Measurements from ENCODE around the gene PKN3. TPM values are rescaled to one million over a fixed set of nuclear protein-coding genes. Genes with fewer than 3 reads are reported as not detected.

The PKN3 gene
- total and polyA plus RNA-seq, 9 of the 15 experiments (the other 6 are each of a cell fraction or from before 2014, with no cell fraction given) = 0.82 to 49.2 (median 19.7) TPM

DNA sequence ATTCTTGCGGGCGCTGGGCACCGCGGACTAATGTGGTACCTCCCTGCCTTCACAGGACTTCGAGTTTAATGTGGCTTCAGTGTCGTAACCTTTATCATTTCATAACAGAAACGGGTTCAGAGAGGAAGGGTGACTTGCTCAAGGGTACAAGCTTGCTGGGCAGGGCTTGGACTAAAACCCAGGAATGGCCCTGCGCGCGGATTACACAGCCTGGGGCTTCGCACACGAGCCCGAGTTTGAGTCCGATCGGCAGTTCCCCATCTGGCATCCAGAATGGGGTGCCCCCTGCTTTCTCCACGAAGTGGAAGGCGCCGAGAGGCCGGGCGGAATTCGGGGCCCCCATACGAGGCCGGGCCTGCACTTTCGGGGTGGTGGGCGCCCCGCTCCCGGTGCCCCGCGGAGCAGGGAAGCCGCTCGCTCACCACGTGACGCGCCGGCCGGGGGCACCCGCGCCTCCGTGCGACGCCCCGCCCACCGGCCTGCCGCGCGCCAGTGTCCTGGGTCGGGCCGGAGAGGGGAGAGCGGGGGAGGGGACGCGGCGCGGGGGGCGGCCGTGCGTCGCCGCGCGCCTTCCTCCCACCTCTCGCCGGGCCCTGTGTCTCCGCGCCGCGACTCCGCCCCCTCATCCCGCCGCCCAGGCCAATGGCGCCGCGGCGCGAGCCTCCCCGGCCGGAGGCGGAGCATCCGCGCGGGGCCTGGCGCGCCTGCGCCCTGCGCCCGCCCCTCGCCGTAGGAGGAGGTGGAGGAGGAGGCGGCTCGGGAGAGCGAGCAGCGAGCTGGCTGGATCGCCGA is 13.6 kb upstream of the PKN3 start, which contains the start of gene SET (continued):
- TF ChIP-seq NONO (IDR thresholded peaks at IDR 0.05; ENCODE audit: low read depth in 2 of 2, low read length in 1 of 2) = no peak
- peak; percentile 51; the same call in 1 of the 2 replicates for TF ChIP-seq CBFA2T2 (conservative IDR thresholded peaks at IDR 0.05)
- TF ChIP-seq ETS2 (tag; IDR thresholded peaks at IDR 0.05; ENCODE audit: borderline replicate concordance, poor library complexity, severe bottlenecking) = peak; percentile 47
- no peak for TF ChIP-seq SNIP1 (IDR thresholded peaks at IDR 0.05; ENCODE audit: low read depth)
- no peak for TF ChIP-seq TEAD4 (IDR thresholded peaks at IDR 0.05; ENCODE audit: low read length)
- no peak for TF ChIP-seq TEAD4 (CRISPR knock-in tag; IDR thresholded peaks at IDR 0.05; ENCODE audit: borderline replicate concordance)
- TF ChIP-seq RBM14 (IDR thresholded peaks at IDR 0.05; ENCODE audit: borderline replicate concordance, insufficient read depth, low read depth, low read length) = no peak
- TF ChIP-seq ZKSCAN1 (IDR thresholded peaks at IDR 0.05; ENCODE audit: low read depth, low read length) = no peak
- peak; percentile 54 for TF ChIP-seq PHF20 (IDR thresholded peaks at IDR 0.05; ENCODE audit: partially characterized antibody)
- TF ChIP-seq BRD4 (IDR thresholded peaks at IDR 0.05) = peak; percentile 72; the same call in 1 of the 2 replicates
- peak; percentile 56; the same call in 1 of the 2 replicates for TF ChIP-seq ZBTB40 (IDR thresholded peaks at IDR 0.05)
- TF ChIP-seq ZBTB40 (CRISPR knock-in tag; IDR thresholded peaks at IDR 0.05) = no peak
- no peak for TF ChIP-seq TAF15 (IDR thresholded peaks at IDR 0.05; ENCODE audit: low read depth, low read length)
- TF ChIP-seq, protein P1, sequence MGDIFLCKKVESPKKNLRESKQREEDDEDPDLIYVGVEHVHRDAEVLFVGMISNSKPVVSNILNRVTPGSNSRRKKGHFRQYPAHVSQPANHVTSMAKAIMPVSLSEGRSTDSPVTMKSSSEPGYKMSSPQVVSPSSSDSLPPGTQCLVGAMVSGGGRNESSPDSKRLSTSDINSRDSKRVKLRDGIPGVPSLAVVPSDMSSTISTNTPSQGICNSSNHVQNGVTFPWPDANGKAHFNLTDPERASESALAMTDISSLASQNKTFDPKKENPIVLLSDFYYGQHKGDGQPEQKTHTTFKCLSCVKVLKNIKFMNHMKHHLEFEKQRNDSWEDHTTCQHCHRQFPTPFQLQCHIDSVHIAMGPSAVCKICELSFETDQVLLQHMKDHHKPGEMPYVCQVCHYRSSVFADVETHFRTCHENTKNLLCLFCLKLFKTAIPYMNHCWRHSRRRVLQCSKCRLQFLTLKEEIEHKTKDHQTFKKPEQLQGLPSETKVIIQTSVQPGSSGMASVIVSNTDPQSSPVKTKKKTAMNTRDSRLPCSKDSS (IDR thresholded peaks at IDR 0.05; ENCODE audit: low read depth, partially characterized antibody) = no peak

All from K562 (cell line).